Right lobe of liver (tissue), 6 donors: Measurements from ENCODE around the gene LIFR. TPM values are rescaled to one million over a fixed set of nuclear protein-coding genes. Genes with fewer than 3 reads are reported as not detected.

Experiments
- ATAC-seq, 4 donors: fragments of 200-7000 bp; cut with Tn5 transposase; one replicate each; pipeline ENCODE4 v1.9.1; 2020; ENCODE audit warnings: mild to moderate bottlenecking in 4 of 4, moderate library complexity in 4 of 4
- DNase-seq, 3 donors: peaks; one replicate each; pipeline ENCODE4 v3.0.0-alpha.2; 2020
- H3K27ac ChIP-seq, 3 donors: fragments of 200-600 bp; one replicate each; pipeline ENCODE4 v1.8.0; 2022
- H3K27me3 ChIP-seq, 2 donors: fragments of 200-600 bp; one replicate each; pipeline ENCODE4 v1.8.0; 2022
- H3K36me3 ChIP-seq, 4 donors: fragments of 200-600 bp; sonication (generic) in 1 of 4; one replicate each; pipeline versions ENCODE4 v1.5.1 to v1.8.0; 2017 to 2022; ENCODE audit warnings: control low read depth in 1 of 4
- H3K4me1 ChIP-seq, 4 donors: fragments of 200-600 bp; sonication (generic) in 1 of 4; one replicate each; pipeline versions ENCODE4 v1.5.1 to v1.8.0; 2017 to 2022; ENCODE audit warnings: control low read depth in 1 of 4
- H3K4me3 ChIP-seq, 3 donors: fragments of 200-600 bp; one replicate each; pipeline ENCODE4 v1.8.0; 2022
- H3K9me3 ChIP-seq, 4 donors: fragments of 200-600 bp; sonication (generic) in 1 of 4; one replicate each; pipeline versions ENCODE4 v1.5.1 to v1.8.0; 2017 to 2022; ENCODE audit warnings: control low read depth in 1 of 4
- POLR2A ChIP-seq: fragments of 450-650 bp; IDR thresholded peaks from one replicate; pipeline ENCODE4 v1.6.1; 2017; ENCODE audit warnings: antibody characterized with exemption, mild to moderate bottlenecking
- WGBS: methylation state at CpG from one replicate; pipeline ENCODE4 v1.1.6; 2018; ENCODE audit warnings: low coverage, low lambda C conversion rate; ENCODE audit not compliant: insufficient coverage; ENCODE audit errors: missing lambda C conversion rate; 5-methylcytosine and 5-hydroxymethylcytosine counted together
- intact Hi-C, 2 donors: fragments of 100-400 bp; cut with DNase I; formaldehyde crosslinking; loops; one replicate each; pipeline versions ENCODE4 v1.11.2 to v1.14.1; 2022
- total RNA-seq, 6 experiments: library from RNA; depleted of rRNA in 2 of 6; stranded (reverse); fragments of >200 nt in 2 of 6; fragmentation: NEBNext Ultra II Directional in 3 of 6; extraction: Animal tissue kit (Norgen Biotek cat#: 25700) in 3 of 6; gene quantifications; one replicate each; pipeline versions ENCODE4 v1.1.0 to v1.2.4, GENCODE V29; 2016 to 2023
- TF ChIP-seq, protein P1 (sequence below), 4 donors: fragments of 200-600 bp in 3 of 4; fragments of 450-650 bp in 1 of 4; IDR thresholded peaks; one replicate each; pipeline versions ENCODE4 v1.5.1 to v1.8.0; 2016 to 2022; ENCODE audit warnings: antibody characterized with exemption in 4 of 4, mild to moderate bottlenecking in 2 of 4
- donor health status: DM: no; HTN: yes; CAD: no.
- donor health status: DM: no; HTN: no; CAD: no.
- donor health status: DM: no; HTN: no; CAD: no.
- donor health status: DM: no; HTN: yes; CAD: no.
- donor health status: DM: no; HTN: yes; CAD: no.

Gene LIFR
- total RNA-seq, 6 experiments from 2014 or later: 14.3 to 52.1 (median 28.2) TPM

DNA sequence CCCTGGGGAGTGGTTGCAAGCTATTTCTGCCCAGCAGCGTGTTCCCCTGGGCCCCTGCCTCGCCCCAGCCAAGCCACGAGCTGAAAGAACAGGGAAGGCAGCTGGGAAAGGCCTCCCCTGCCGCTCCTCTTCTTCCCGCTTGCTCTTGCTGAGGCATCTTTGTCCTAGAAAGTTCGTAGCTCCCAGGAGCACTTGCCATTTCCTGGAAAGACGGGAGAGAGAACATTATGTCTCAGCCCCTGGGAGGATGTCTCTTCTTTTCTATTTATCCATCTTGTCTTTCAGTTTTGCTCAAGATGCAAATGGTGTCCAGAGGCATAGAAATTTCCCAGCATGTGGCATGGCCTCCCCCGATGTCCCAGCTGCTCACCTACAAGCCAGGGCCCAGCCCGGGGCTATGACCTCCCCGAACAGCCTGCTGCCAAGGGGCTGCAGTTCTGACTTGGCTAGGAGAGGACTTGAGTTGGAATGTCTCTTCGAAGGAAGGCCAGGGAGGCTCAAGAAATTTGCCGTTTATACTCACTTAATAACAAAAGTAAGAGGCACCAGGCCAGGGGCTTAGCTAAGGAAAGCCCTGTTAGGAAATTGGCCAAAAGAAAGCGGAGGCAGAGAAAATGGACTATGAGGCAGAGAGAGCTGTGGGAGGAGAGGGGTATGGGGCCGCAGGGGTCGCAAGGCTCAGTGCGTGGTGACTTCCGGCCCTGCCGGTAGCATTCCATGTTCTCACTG is 87.3 kb downstream of the LIFR start:
- H3K9me3 ChIP-seq: no peaks in the 10 kb centered on the region
- peak overlapping the region in 2 of 3 donors; percentile 7 to 28 for H3K27ac ChIP-seq
- intact Hi-C loops: no loop called here
- DNase-seq: no peak
- ATAC-seq: no peak
- TF ChIP-seq, protein P1, sequence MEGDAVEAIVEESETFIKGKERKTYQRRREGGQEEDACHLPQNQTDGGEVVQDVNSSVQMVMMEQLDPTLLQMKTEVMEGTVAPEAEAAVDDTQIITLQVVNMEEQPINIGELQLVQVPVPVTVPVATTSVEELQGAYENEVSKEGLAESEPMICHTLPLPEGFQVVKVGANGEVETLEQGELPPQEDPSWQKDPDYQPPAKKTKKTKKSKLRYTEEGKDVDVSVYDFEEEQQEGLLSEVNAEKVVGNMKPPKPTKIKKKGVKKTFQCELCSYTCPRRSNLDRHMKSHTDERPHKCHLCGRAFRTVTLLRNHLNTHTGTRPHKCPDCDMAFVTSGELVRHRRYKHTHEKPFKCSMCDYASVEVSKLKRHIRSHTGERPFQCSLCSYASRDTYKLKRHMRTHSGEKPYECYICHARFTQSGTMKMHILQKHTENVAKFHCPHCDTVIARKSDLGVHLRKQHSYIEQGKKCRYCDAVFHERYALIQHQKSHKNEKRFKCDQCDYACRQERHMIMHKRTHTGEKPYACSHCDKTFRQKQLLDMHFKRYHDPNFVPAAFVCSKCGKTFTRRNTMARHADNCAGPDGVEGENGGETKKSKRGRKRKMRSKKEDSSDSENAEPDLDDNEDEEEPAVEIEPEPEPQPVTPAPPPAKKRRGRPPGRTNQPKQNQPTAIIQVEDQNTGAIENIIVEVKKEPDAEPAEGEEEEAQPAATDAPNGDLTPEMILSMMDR (IDR thresholded peaks at IDR 0.05): no peak
- TF ChIP-seq POLR2A: no peak
- H3K4me1 ChIP-seq: peaks cover 0 to 1% (median 0%) of the 10 kb centered on the region in 4 donors
- no peak overlapping the region for H3K4me3 ChIP-seq
- 58% methylated on average over 15 of the region's 18 CpGs for WGBS
- no peaks in the 10 kb centered on the region for H3K36me3 ChIP-seq
- H3K27me3 ChIP-seq: no peaks in the 10 kb centered on the region

DNA sequence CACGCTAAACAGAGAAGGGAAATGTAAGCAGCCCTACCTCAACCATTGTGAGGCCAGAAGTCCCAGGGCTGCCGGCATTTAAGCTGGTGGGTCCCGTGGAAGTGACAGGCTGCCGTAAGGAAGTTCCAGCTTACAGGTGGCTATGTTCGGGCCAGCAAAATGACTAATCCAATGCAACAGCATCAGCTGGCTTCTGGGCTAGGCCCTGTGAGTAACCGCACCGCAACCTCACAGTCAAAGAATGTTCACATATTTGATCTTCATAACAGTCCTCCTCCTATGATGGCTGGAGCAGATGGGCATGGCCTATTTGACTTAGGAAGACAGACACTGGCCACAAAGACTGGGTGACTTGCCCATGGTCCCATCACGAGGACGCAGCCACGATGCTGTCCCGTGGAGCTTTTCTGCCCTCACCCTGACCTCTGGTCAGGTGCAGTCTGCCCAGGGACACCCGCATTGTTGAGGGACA is 88.2 kb downstream of the LIFR start:
- Histone ChIP-seq H3K27ac (peak overlapping the region in 2 of 3 donors; percentile 7 to 72), H3K4me3 (no peak overlapping the region), H3K9me3 (no peaks in the 10 kb centered on the region), H3K27me3 (no peaks in the 10 kb centered on the region), H3K36me3 (no peaks in the 10 kb centered on the region), H3K4me1 (peaks cover 0 to 9% (median 0%) of the 10 kb centered on the region in 4 donors)
- 76% methylated on average over 3 of the region's 12 CpGs for WGBS
- TF ChIP-seq, protein P1 (IDR thresholded peaks at IDR 0.05): no peak
- TF ChIP-seq POLR2A: no peak
- intact Hi-C loops: no loop called here
- no peak for DNase-seq
- no peak for ATAC-seq

DNA sequence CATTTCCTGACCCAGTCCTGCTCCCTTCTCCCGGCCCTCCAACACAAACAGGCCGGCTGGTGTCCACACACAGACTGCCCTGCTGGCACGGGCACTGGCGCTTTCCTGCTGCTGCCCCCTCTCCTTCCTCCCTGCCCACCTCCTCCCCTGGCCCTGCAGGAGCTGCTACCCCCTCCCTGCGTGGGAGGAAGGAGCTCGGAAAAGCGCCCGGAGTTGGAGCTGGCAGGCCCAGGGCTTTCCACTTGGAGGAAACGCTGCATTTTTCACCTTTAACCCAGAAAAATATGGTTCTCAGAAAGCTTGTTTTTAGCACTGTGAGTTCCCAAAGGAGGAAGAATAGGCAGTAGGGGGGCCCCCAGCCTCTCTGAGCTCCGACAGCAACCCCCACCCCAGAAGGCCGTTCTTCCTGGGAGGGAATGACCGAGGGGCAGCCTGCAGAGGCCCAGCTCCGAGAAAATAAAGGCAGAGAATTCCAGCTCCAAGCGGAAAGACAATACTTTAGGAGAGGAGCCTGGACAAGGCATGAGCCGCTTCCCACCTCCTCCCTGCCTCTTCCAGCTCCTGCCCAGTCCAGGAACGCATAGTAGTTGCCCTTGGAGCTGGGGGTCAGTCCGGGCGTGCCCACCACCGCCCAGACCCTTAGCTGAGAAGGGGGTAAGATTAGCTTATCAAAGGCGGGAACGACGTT is 88.9 kb downstream of the LIFR start:
- Histone ChIP-seq H3K27me3 (no peaks in the 10 kb centered on the region), H3K9me3 (no peaks in the 10 kb centered on the region), H3K4me1 (peaks cover 0 to 9% (median 0%) of the 10 kb centered on the region in 4 donors), H3K36me3 (no peaks in the 10 kb centered on the region), H3K4me3 (no peak overlapping the region), H3K27ac (peak overlapping the region; percentile 7 to 72 (median 43))
- ATAC-seq (peak; percentile 9 to 50 (median 34)), DNase-seq (no peak)
- intact Hi-C loops: no loop called here
- TF ChIP-seq, protein P1 (IDR thresholded peaks at IDR 0.05): no peak
- TF ChIP-seq POLR2A: no peak
- 49% methylated on average over 13 of the region's 22 CpGs for WGBS

DNA sequence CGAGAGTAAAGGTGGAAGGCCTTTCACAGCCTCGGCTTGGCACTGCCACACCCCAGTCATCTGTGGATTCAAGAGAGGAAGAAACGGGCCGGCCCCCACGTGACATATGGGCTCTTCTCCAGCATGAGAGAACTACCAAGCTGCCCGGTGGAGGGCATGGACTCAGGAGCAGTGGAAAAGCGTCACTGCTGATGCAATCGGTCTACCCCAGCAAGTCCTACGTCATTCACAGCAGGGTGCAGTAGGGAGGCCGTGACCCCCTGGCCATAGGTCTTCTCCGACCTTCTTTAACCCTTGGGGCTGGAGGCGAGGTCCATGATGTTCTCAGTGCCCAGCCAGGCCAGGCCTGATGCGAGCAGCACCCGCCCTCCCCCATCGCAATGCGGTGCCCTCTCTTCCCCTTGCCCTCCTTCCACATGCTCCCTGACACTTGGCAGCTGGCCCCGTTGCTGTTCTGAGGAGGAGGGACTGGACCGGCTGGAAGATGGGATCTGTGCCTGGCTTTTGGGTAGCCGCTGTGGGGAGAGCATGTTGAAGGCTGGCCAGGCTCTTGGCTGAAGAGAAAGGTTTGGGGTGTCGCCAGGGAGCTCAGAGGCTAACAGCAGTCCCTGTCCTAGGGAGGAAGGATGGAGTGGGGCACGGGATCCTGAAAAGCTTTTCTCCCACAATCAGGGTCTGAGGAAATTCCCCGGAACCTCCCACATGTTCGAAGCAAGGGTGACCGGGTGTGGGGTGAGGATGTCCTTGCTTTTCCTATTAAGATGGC is 89.8 kb downstream of the LIFR start:
- Histone ChIP-seq H3K4me1 (peaks cover 0 to 9% (median 0%) of the 10 kb centered on the region in 4 donors), H3K4me3 (no peak overlapping the region), H3K9me3 (no peaks in the 10 kb centered on the region), H3K36me3 (no peaks in the 10 kb centered on the region), H3K27ac (peak overlapping the region in 2 of 3 donors; percentile 43 to 72), H3K27me3 (no peaks in the 10 kb centered on the region)
- intact Hi-C loops: no loop called here
- peak in 2 of 4 donors; percentile 28 to 37 for ATAC-seq
- WGBS: 65% methylated on average over 5 of the region's 24 CpGs
- peak in 1 of 3 donors; percentile 58 for DNase-seq
- TF ChIP-seq POLR2A: no peak
- TF ChIP-seq, protein P1 (IDR thresholded peaks at IDR 0.05): no peak
